MM.1S (cell line): ENCODE measurements around the gene TGM6.

Source experiments
- CTCF ChIP-seq: fragments of 300-600 bp; sonication (generic); IDR thresholded peaks from 2 replicates; pipeline ENCODE4 v1.5.1; 2016; ENCODE audit warnings: antibody characterized with exemption, low read length, mixed read lengths
- EZH2 ChIP-seq: fragments of 300-600 bp; sonication (generic); optimal IDR thresholded peaks from 2 replicates; pipeline ENCODE3; 2017; ENCODE audit warnings: low read depth, mild to moderate bottlenecking, antibody characterized with exemption, low read length, mixed read lengths
- EZH2phosphoT487 ChIP-seq: fragments of 300-600 bp; sonication (generic); IDR thresholded peaks from 2 replicates; pipeline ENCODE4 v1.6.1; 2018; ENCODE audit warnings: antibody characterized with exemption, low read length

- no peak for TF ChIP-seq EZH2phosphoT487
- TF ChIP-seq CTCF, result no peak
- TF ChIP-seq EZH2, result no peak
Measured at GRCh38 chr20:2403291-2404052, 22.8 kb downstream of the TGM6 start.
